ENCODE results near the gene GGCX.

GGCX gene

GRCh38 chr2:85588236-85588635, 26.9 kb upstream of the GGCX start:
- no peak for DNase-seq (ENCODE audit: low spot score)
- in situ Hi-C loops (cut with MboI; ENCODE audit: low sequenced_read_pairs, unreplicated experiment) = no loop called here
- no peak for TF ChIP-seq CTCF (IDR thresholded peaks at IDR 0.05; ENCODE audit: borderline replicate concordance, control extremely low read depth, extremely low read depth, insufficient read depth, missing control alignments)

GRCh38 chr2:85585781-85586105, 24.4 kb upstream of the GGCX start:
- no peak for TF ChIP-seq CTCF (IDR thresholded peaks at IDR 0.05; ENCODE audit: borderline replicate concordance, control extremely low read depth, extremely low read depth, insufficient read depth, missing control alignments)
- in situ Hi-C loops (cut with MboI; ENCODE audit: low sequenced_read_pairs, unreplicated experiment) = no loop called here
- DNase-seq (ENCODE audit: low spot score) = no peak

GRCh38 chr2:85584857-85585780, 23.8 kb upstream of the GGCX start:
- peak; percentile 53 for DNase-seq (ENCODE audit: low spot score)
- in situ Hi-C loops (cut with MboI; ENCODE audit: low sequenced_read_pairs, unreplicated experiment) = no loop called here
- no peak for TF ChIP-seq CTCF (IDR thresholded peaks at IDR 0.05; ENCODE audit: borderline replicate concordance, control extremely low read depth, extremely low read depth, insufficient read depth, missing control alignments)

- DNase-seq (ENCODE audit: low spot score) = peak; percentile 88
- in situ Hi-C loops (cut with MboI; ENCODE audit: low sequenced_read_pairs, unreplicated experiment) = no loop called here
- TF ChIP-seq CTCF (IDR thresholded peaks at IDR 0.05; ENCODE audit: borderline replicate concordance, control extremely low read depth, extremely low read depth, insufficient read depth, missing control alignments) = no peak
Observed at GRCh38 chr2:85584354-85584856, 23.1 kb upstream of the GGCX start, which contains the start of gene VAMP5. Gene VAMP5, plus strand, starts transcription at chr2:85584431. Its CDS starts 60 bp downstream, at chr2:85584491.

GRCh38 chr2:85583667-85584353, 22.5 kb upstream of the GGCX start:
- in situ Hi-C loops (cut with MboI; ENCODE audit: low sequenced_read_pairs, unreplicated experiment) = no loop called here
- TF ChIP-seq CTCF (IDR thresholded peaks at IDR 0.05; ENCODE audit: borderline replicate concordance, control extremely low read depth, extremely low read depth, insufficient read depth, missing control alignments) = no peak
- no peak for DNase-seq (ENCODE audit: low spot score)

- TF ChIP-seq CTCF (IDR thresholded peaks at IDR 0.05; ENCODE audit: borderline replicate concordance, control extremely low read depth, extremely low read depth, insufficient read depth, missing control alignments) = no peak
- DNase-seq (ENCODE audit: low spot score) = no peak
- in situ Hi-C loops (cut with MboI; ENCODE audit: low sequenced_read_pairs, unreplicated experiment) = no loop called here
Observed at GRCh38 chr2:85582492-85582891, 21.2 kb upstream of the GGCX start.

Measured in GM13976 (cell line).